Ovary (tissue), 3 donors: ENCODE measurements around the gene P4HA2.

Source experiments
- CTCF ChIP-seq, 3 donors: fragments of 450-650 bp in 2 of 3; fragments of 200-600 bp in 1 of 3; IDR thresholded peaks; one replicate each; pipeline versions ENCODE4 v1.5.1 to v1.8.0; 2016 to 2022; ENCODE audit warnings: antibody characterized with exemption in 3 of 3, mild to moderate bottlenecking in 1 of 3
- EP300 ChIP-seq: sonication (generic); formaldehyde crosslinking; IDR thresholded peaks from one replicate; pipeline ENCODE4 v1.6.1; 2017; ENCODE audit warnings: antibody characterized with exemption
- POLR2A ChIP-seq: fragments of 450-650 bp; IDR thresholded peaks from one replicate; pipeline ENCODE4 v1.6.1; 2017; ENCODE audit warnings: antibody characterized with exemption, mild to moderate bottlenecking, moderate library complexity
- donor health status: DM: no; HTN: no; CAD: no.

- TF ChIP-seq CTCF (IDR thresholded peaks at IDR 0.05): no peak
- TF ChIP-seq EP300: no peak
- no peak for TF ChIP-seq POLR2A
Observed at GRCh38 chr5:132268769-132269551, 41.3 kb upstream of the P4HA2 start.
